K562 (cell line): Measurements from ENCODE around the gene GOLGA2. TPM values are rescaled to one million over a fixed set of nuclear protein-coding genes. Genes with fewer than 3 reads are reported as not detected.

ENCODE experiments used
- ATAC-seq: fragments of 200-7000 bp; cut with Tn5 transposase; 3 replicates; pipeline ENCODE4 v1.9.1; 2020; ENCODE audit warnings: moderate library complexity
- BruUV-seq: library from RNA; stranded (reverse); fragments of 400-500 nt; replicated peaks from 2 replicates; lab custom pipeline; 2021; lab: Mats Ljungman, UMichigan
- CTCF ChIA-PET: fragments of 300-600 bp; formaldehyde crosslinking; extraction: SDS; loops from one replicate; lab custom pipeline; 2021; ENCODE audit warnings: low intra/inter-chr PET ratio; lab: Yijun Ruan, JAX
- POLR2A ChIA-PET: fragments of 300-600, 350-650 bp; sonication (Branson Sonifier 250); formaldehyde crosslinking; extraction: SDS; loops from one replicate; lab custom pipeline; 2021; ENCODE audit warnings: antibody characterized with exemption, inconsistent platforms; lab: Yijun Ruan, JAX
- DNase-seq, 4 experiments: peaks; one replicate each; pipeline versions ENCODE4 v3.0.0 to v3.0.0-alpha.2; 2011 to 2018; ENCODE audit warnings: low spot score in 3 of 4, mixed read lengths in 3 of 4; ENCODE audit errors: extremely low read depth in 1 of 4
- FAIRE-seq: peaks from 2 replicates; lab custom pipeline; 2011; peaks lifted over from hg19 to GRCh38; lab: Jason Lieb, UNC
- H2AFZ ChIP-seq: 2 replicates; pipeline ENCODE4 v1.6.0; 2011; ENCODE audit warnings: low read depth, low read length, control low read depth, inconsistent platforms
- H3K27ac ChIP-seq: fragments of 200-600 bp; 3 replicates; pipeline ENCODE4 v1.8.0; 2011; ENCODE audit warnings: low read depth, mild to moderate bottlenecking, control low read depth, inconsistent platforms, low read length, moderate library complexity, mixed read lengths; ENCODE audit errors: extremely low read depth
- H3K27me3 ChIP-seq, 2 experiments: fragments of 300-600 bp in 1 of 2; 2 replicates in 1 of 2; 3 replicates in 1 of 2; pipeline versions ENCODE4 v1.6.0 to v1.8.0; 2011; ENCODE audit warnings: inconsistent platforms in 2 of 2, low read length in 2 of 2, mild to moderate bottlenecking in 1 of 2, mixed read lengths in 1 of 2, moderate library complexity in 1 of 2; ENCODE audit not compliant: control insufficient read depth in 2 of 2, insufficient read depth in 2 of 2
- H3K36me3 ChIP-seq: fragments of 300-600 bp; 3 replicates; pipeline ENCODE4 v1.8.0; 2011; ENCODE audit warnings: mild to moderate bottlenecking, low read length, inconsistent platforms; ENCODE audit not compliant: control insufficient read depth, insufficient read depth
- H3K4me1 ChIP-seq, 2 experiments: fragments of 200-600 bp in 1 of 2; replicated peaks in 1 of 2; 2 replicates in 1 of 2; 3 replicates in 1 of 2; pipeline versions ENCODE4 v1.5.1 to v1.8.0; 2011; ENCODE audit warnings: inconsistent platforms in 2 of 2, low read length in 2 of 2, mild to moderate bottlenecking in 1 of 2, mixed read lengths in 1 of 2, moderate library complexity in 1 of 2; ENCODE audit not compliant: control insufficient read depth in 2 of 2, insufficient read depth in 2 of 2
- H3K4me2 ChIP-seq: 2 replicates; pipeline ENCODE4 v1.6.1; 2011; ENCODE audit warnings: low read length, control low read depth, inconsistent platforms, mixed read lengths; ENCODE audit not compliant: insufficient read depth
- H3K4me3 ChIP-seq: fragments of 200-600 bp; sonication (generic), shearing (Covaris generic); 2 replicates; pipeline ENCODE4 v1.5.1; 2016; ENCODE audit warnings: control low read depth, inconsistent platforms
- H3K79me2 ChIP-seq: fragments of 200-600 bp; 3 replicates; pipeline ENCODE4 v1.8.0; 2011; ENCODE audit warnings: low read length, inconsistent platforms; ENCODE audit not compliant: control insufficient read depth, insufficient read depth
- H3K9ac ChIP-seq, 2 experiments: 2 replicates each; pipeline versions ENCODE4 v1.6.0 to v1.6.1; 2011; ENCODE audit warnings: low read depth in 2 of 2, low read length in 2 of 2, control low read depth in 1 of 2, inconsistent platforms in 1 of 2, mild to moderate bottlenecking in 1 of 2, mixed read lengths in 1 of 2; ENCODE audit not compliant: insufficient read depth in 1 of 2
- H3K9me1 ChIP-seq: one replicate; pipeline ENCODE4 v1.6.0; 2011; ENCODE audit warnings: inconsistent platforms, mild to moderate bottlenecking, low read length, moderate library complexity; ENCODE audit not compliant: control insufficient read depth, insufficient read depth
- H3K9me3 ChIP-seq: replicated peaks from 2 replicates; pipeline ENCODE4 v1.5.1; 2011; ENCODE audit warnings: low read depth, low read length, inconsistent platforms; ENCODE audit not compliant: control insufficient read depth, insufficient read depth
- H4K20me1 ChIP-seq: replicated peaks from 2 replicates; pipeline ENCODE4 v1.6.1; 2011; ENCODE audit warnings: low read length, inconsistent platforms, mixed read lengths; ENCODE audit not compliant: control insufficient read depth, insufficient read depth
- E2F4 ChIP-seq: sonication (generic); formaldehyde crosslinking; IDR thresholded peaks from 2 replicates; pipeline ENCODE4 v1.8.0; 2022; ENCODE audit warnings: mild to moderate bottlenecking, low read depth, missing genetic modification reagents
- HNRNPK ChIP-seq: fragments of 200-400 bp; formaldehyde crosslinking; IDR thresholded peaks from one replicate; pipeline ENCODE4 v1.6.1; 2018; ENCODE audit warnings: mild to moderate bottlenecking, low read depth, low read length; ENCODE audit not compliant: poor library complexity, severe bottlenecking
- JUNB ChIP-seq: fragments of 450-650 bp; formaldehyde crosslinking; conservative IDR thresholded peaks from 2 replicates; pipeline ENCODE4 v1.4.0; 2020; ENCODE audit warnings: mild to moderate bottlenecking
- KLF1 ChIP-seq: fragments of 450-650 bp; IDR thresholded peaks from 2 replicates; pipeline ENCODE4 v1.6.1; 2016; ENCODE audit warnings: missing genetic modification characterization, missing compliant biosample characterization
- MECOM ChIP-seq: fragments of 250-450 bp; sonication (Bioruptor Pico); IDR thresholded peaks from 2 replicates; pipeline ENCODE4 v1.8.0; 2022; ENCODE audit warnings: inconsistent platforms
- NR2C2 ChIP-seq, 2 experiments: fragments of 200-800 bp in 1 of 2; sonication (Bioruptor generic) in 1 of 2; sonication (generic) in 1 of 2; formaldehyde crosslinking in 1 of 2; IDR thresholded peaks; 2 replicates each; pipeline versions ENCODE4 v1.6.1 to v1.8.0; 2016 to 2022; ENCODE audit warnings: mild to moderate bottlenecking in 1 of 2, missing compliant biosample characterization in 1 of 2, missing genetic modification characterization in 1 of 2, missing genetic modification reagents in 1 of 2
- OTX1 ChIP-seq: fragments of 450-650 bp; formaldehyde crosslinking; IDR thresholded peaks from 2 replicates; pipeline ENCODE4 v1.4.0; 2022; ENCODE audit warnings: mild to moderate bottlenecking
- POLR2G ChIP-seq: fragments of 200-400 bp; formaldehyde crosslinking; IDR thresholded peaks from 2 replicates; pipeline ENCODE4 v1.6.1; 2017; ENCODE audit warnings: low read depth, mild to moderate bottlenecking, antibody characterized with exemption, low read length, moderate library complexity
- PTBP1 ChIP-seq: fragments of 200-400 bp; formaldehyde crosslinking; IDR thresholded peaks from 2 replicates; pipeline ENCODE4 v1.6.1; 2017; ENCODE audit warnings: low read depth, low read length
- ZNF740 ChIP-seq, 3 experiments: fragments of 200-800 bp in 1 of 3; sonication (Bioruptor generic) in 1 of 3; sonication (generic) in 1 of 3; formaldehyde crosslinking in 1 of 3; IDR thresholded peaks; 2 replicates each; pipeline versions ENCODE4 v1.6.1 to v1.8.0; 2016 to 2022; ENCODE audit warnings: mild to moderate bottlenecking in 2 of 3, missing compliant biosample characterization in 2 of 3, missing genetic modification characterization in 2 of 3, missing genetic modification reagents in 1 of 3
- WGBS: fragments of 100-300 bp; shearing (Covaris generic); methylation state at CpG from one replicate; pipeline ENCODE4 v1.1.6; 2016; ENCODE audit warnings: low coverage, mixed read lengths; ENCODE audit not compliant: insufficient coverage; ENCODE audit errors: missing lambda C conversion rate; 5-methylcytosine and 5-hydroxymethylcytosine counted together
- in situ Hi-C: fragments of 300-500 bp; cut with MboI; formaldehyde crosslinking; loops from 4 replicates; pipeline ENCODE4 v1.15.0; 2018; ENCODE audit warnings: inconsistent platforms, mixed read lengths
- intact Hi-C: fragments of 100-400 bp; cut with micrococcal nuclease; formaldehyde crosslinking; loops from 2 replicates; pipeline ENCODE4 v1.14.2; 2022
- polyA plus RNA-seq, 8 experiments: library from polyadenylated mRNA; depleted of rRNA in 4 of 8; stranded (reverse) in 5 of 8; unstranded in 3 of 8; fragments of >200 nt; fragmentation: Nextera tagmentation in 2 of 8; fragmentation: Illumina TruSeq in 1 of 8; extraction: Ambion mirVana in 2 of 8; extraction: Trizol in 1 of 8; gene quantifications; 2 replicates each; pipeline versions ENCODE4 v1.2.1 to v1.2.3, GENCODE V29; 2011 to 2014; ENCODE audit warnings: inconsistent platforms in 1 of 8, missing spikeins in 1 of 8
- total RNA-seq, 7 experiments: library from RNA; depleted of rRNA in 6 of 7; stranded (reverse); fragments of >200 nt in 6 of 7; fragmentation: Illumina TruSeq in 2 of 7; extraction: Trizol in 2 of 7; gene quantifications; 2 replicates each; pipeline versions ENCODE4 v1.2.1 to v1.2.3, GENCODE V29; 2011 to 2021; ENCODE audit warnings: low replicate concordance in 1 of 7

Gene GOLGA2
- total and polyA plus RNA-seq, 9 of the 15 experiments (the other 6 are each of a cell fraction or from before 2014, with no cell fraction given), result 15.7 to 138 (median 76.0) TPM

GRCh38 chr9:128314697-128315096, 38.9 kb upstream of the GOLGA2 start (continued):
- TF ChIP-seq PTBP1 (0 out of 2 replicates have a peak, but pooled peaks have one; percentile 29), NR2C2 (CRISPR knock-in tag; IDR thresholded peaks at IDR 0.05) (0 out of 2 replicates have a peak, but pooled peaks have one; percentile 36), NR2C2 (tag; IDR thresholded peaks at IDR 0.05) (no peak), ZNF740 (CRISPR knock-in tag; IDR thresholded peaks at IDR 0.05) (no peak), ZNF740 (tag; IDR thresholded peaks at IDR 0.05) (no peak)

GRCh38 chr9:128310461-128310860, 34.7 kb upstream of the GOLGA2 start:
- 86% methylated on average over 10 of the region's 10 CpGs for WGBS
- intact Hi-C loops, result no loop called here
- H3K79me2 ChIP-seq, result no peaks in the 10 kb centered on the region
- peaks cover 61% of the 10 kb centered on the region for H3K36me3 ChIP-seq
- H3K4me2 ChIP-seq, result no peak overlapping the region
- TF ChIP-seq E2F4 (CRISPR knock-in tag) (no peak), OTX1 (CRISPR knock-in tag) (no peak), HNRNPK (no peak), JUNB (no peak), KLF1 (tag) (no peak), MECOM (0 out of 2 replicates have a peak, but pooled peaks have one; percentile 25), POLR2G (0 out of 2 replicates have a peak, but pooled peaks have one; percentile 25)
- H3K27me3 ChIP-seq, result no peaks in the 10 kb centered on the region
- H2AFZ ChIP-seq, result no peak overlapping the region
- in situ Hi-C loops, result no loop called here
- peak overlapping the region in 1 of 2 experiments; percentile 80; a peak in 2 of 4 replicates for H3K9ac ChIP-seq
- peak overlapping the region; percentile 13; the same call in 2 of the 3 replicates for H3K27ac ChIP-seq
- FAIRE-seq (no peak), DNase-seq (no peak), ATAC-seq (no peak)
- peaks cover 11% of the 10 kb centered on the region for H3K9me1 ChIP-seq
- H3K9me3 ChIP-seq, result no peaks in the 10 kb centered on the region
- peaks cover 28 to 30% of the 10 kb centered on the region in 2 experiments for H3K4me1 ChIP-seq
- H4K20me1 ChIP-seq, result 0 out of 2 replicates have a peak, but pooled peaks cover 5% of the 10 kb centered on the region
- no peak overlapping the region for H3K4me3 ChIP-seq
- POLR2A ChIA-PET, result interaction anchor here (0.6 to 5.1 kb wide), 12 partner anchors 10 to 1363 kb away, joined by 3 to 38 read pairs (median 6); partner anchors contain the start of gene SLC27A4
- no TSS peak for BruUV-seq
- CTCF ChIA-PET, result interaction anchor here (0.5 kb wide), 1 partner anchor 18 kb away, joined by 3 read pairs; no protein-coding TSS in a partner anchor
